ENCODE measurements around the gene OR1D2.
"Not testable (repeated sequence)": the region's sequence is repeated elsewhere in the genome, so short reads cannot be mapped to it uniquely, and the experiment has no call there.

- TF ChIP-seq POLR2AphosphoS5, POLR2A, CTCF (IDR thresholded peaks at IDR 0.05): not testable (repeated sequence)
Observed at GRCh38 chr17:3062824-3063377, 41.3 kb downstream of the OR1D2 start.

Data from sigmoid colon (tissue), 4 donors.